Testis (tissue), 3 donors: Measurements from ENCODE around the gene HSD17B13. TPM values are rescaled to one million over a fixed set of nuclear protein-coding genes. Genes with fewer than 3 reads are reported as not detected.

Experiments used
- DNase-seq: peaks from one replicate; pipeline ENCODE4 v3.0.0-alpha.2; 2019
- H3K27ac ChIP-seq, 2 donors: fragments of 200-600 bp; sonication (generic); one replicate each; pipeline ENCODE4 v1.5.1; 2019
- H3K27me3 ChIP-seq: fragments of 200-600 bp; sonication (generic); one replicate; pipeline ENCODE4 v1.5.1; 2019
- H3K36me3 ChIP-seq: fragments of 200-600 bp; sonication (generic); one replicate; pipeline ENCODE4 v1.5.1; 2017; ENCODE audit warnings: low read depth; ENCODE audit errors: missing control alignments
- H3K4me1 ChIP-seq: fragments of 200-600 bp; sonication (generic); one replicate; pipeline ENCODE4 v1.5.1; 2019
- H3K4me3 ChIP-seq, 2 donors: fragments of 200-600 bp; sonication (generic); one replicate each; pipeline ENCODE4 v1.5.1; 2017 to 2019
- H3K9me3 ChIP-seq: fragments of 200-600 bp; sonication (generic); one replicate; pipeline ENCODE4 v1.5.1; 2017
- CTCF ChIP-seq, 3 experiments: fragments of 450-650 bp in 2 of 3; fragments of 200-600 bp in 1 of 3; sonication (generic) in 1 of 3; IDR thresholded peaks; one replicate each; pipeline ENCODE4 v1.5.1; 2016 to 2019; ENCODE audit warnings: antibody characterized with exemption in 3 of 3, mild to moderate bottlenecking in 2 of 3, moderate library complexity in 1 of 3
- POLR2A ChIP-seq: fragments of 450-650 bp; IDR thresholded peaks from one replicate; pipeline ENCODE4 v1.6.1; 2017; ENCODE audit warnings: antibody characterized with exemption, mild to moderate bottlenecking, moderate library complexity
- WGBS, 2 donors: methylation state at CpG; one replicate each; pipeline ENCODE4 v1.1.5; 2018; 5-methylcytosine and 5-hydroxymethylcytosine counted together
- intact Hi-C: fragments of 100-400 bp; cut with DNase I; formaldehyde crosslinking; loops from one replicate; pipeline ENCODE4 v1.15.1; 2023; ENCODE audit warnings: low total_unique reads
- polyA plus RNA-seq: library from polyadenylated mRNA; stranded (reverse); fragments of 350-450 nt; fragmentation: Illumina TruSeq; extraction: RNeasy Lipid Tissue Mini Kit (QIAGEN cat#74804); gene quantifications from one replicate; pipeline ENCODE4 v1.2.3, GENCODE V29; 2014; ENCODE audit warnings: low read depth, low replicate concordance; ENCODE audit not compliant: insufficient read depth
- total RNA-seq, 2 donors: library from RNA; depleted of rRNA; stranded (reverse); fragments of >200 nt; gene quantifications; one replicate each; pipeline ENCODE4 v1.2.3, GENCODE V29; 2016

Gene HSD17B13
- total and polyA plus RNA-seq, 3 donors from 2014 or later: 0.40 to 0.94 (median 0.81) TPM

- no peaks in the 10 kb centered on the region for H3K4me1 ChIP-seq
- DNase-seq: no peak
- intact Hi-C loops: no loop called here
- TF ChIP-seq POLR2A (no peak), CTCF (IDR thresholded peaks at IDR 0.05) (no peak)
- H3K27ac ChIP-seq: no peak overlapping the region
- H3K4me3 ChIP-seq: no peak overlapping the region
- H3K27me3 ChIP-seq: no peaks in the 10 kb centered on the region
- H3K36me3 ChIP-seq: no peaks in the 10 kb centered on the region
- WGBS, 2 donors: 100% methylated on average over 1 of the region's 1 CpG
- H3K9me3 ChIP-seq: no peaks in the 10 kb centered on the region
Measured at GRCh38 chr4:87262886-87263285, 59.8 kb downstream of the HSD17B13 start.

GRCh38 chr4:87260477-87260876, 62.2 kb downstream of the HSD17B13 start:
- WGBS, 2 donors: 92 to 95% methylated on average over 2 of the region's 2 CpGs
- intact Hi-C loops: no loop called here
- H3K9me3 ChIP-seq: no peaks in the 10 kb centered on the region
- DNase-seq: no peak
- no peaks in the 10 kb centered on the region for H3K36me3 ChIP-seq
- H3K4me1 ChIP-seq: no peaks in the 10 kb centered on the region
- TF ChIP-seq CTCF (IDR thresholded peaks at IDR 0.05): no peak
- TF ChIP-seq POLR2A: no peak
- H3K27me3 ChIP-seq: no peaks in the 10 kb centered on the region
- no peak overlapping the region for H3K27ac ChIP-seq
- no peak overlapping the region for H3K4me3 ChIP-seq

GRCh38 chr4:87258677-87259076, 64.0 kb downstream of the HSD17B13 start:
- 80 to 95% methylated on average over 2 of the region's 2 CpGs for WGBS, 2 donors
- no peaks in the 10 kb centered on the region for H3K9me3 ChIP-seq
- H3K4me3 ChIP-seq: no peak overlapping the region
- TF ChIP-seq POLR2A (no peak), CTCF (IDR thresholded peaks at IDR 0.05) (no peak)
- intact Hi-C loops: no loop called here
- no peaks in the 10 kb centered on the region for H3K4me1 ChIP-seq
- no peak overlapping the region for H3K27ac ChIP-seq
- H3K27me3 ChIP-seq: no peaks in the 10 kb centered on the region
- H3K36me3 ChIP-seq: no peaks in the 10 kb centered on the region
- DNase-seq: no peak

GRCh38 chr4:87257523-87257922, 65.2 kb downstream of the HSD17B13 start:
- WGBS, 2 donors: 20 to 27% methylated on average over 3 of the region's 3 CpGs
- peak; percentile 45 for DNase-seq
- TF ChIP-seq CTCF (IDR thresholded peaks at IDR 0.05) (no peak), POLR2A (no peak)
- intact Hi-C loops: no loop called here
- H3K36me3 ChIP-seq: no peaks in the 10 kb centered on the region
- no peak overlapping the region for H3K27ac ChIP-seq
- H3K4me1 ChIP-seq: no peaks in the 10 kb centered on the region
- H3K27me3 ChIP-seq: no peaks in the 10 kb centered on the region
- no peaks in the 10 kb centered on the region for H3K9me3 ChIP-seq
- H3K4me3 ChIP-seq: no peak overlapping the region

- Histone ChIP-seq H3K27me3 (no peaks in the 10 kb centered on the region), H3K9me3 (no peaks in the 10 kb centered on the region), H3K27ac (no peak overlapping the region), H3K36me3 (no peaks in the 10 kb centered on the region), H3K4me1 (no peaks in the 10 kb centered on the region), H3K4me3 (no peak overlapping the region)
- DNase-seq: no peak
- TF ChIP-seq POLR2A (no peak), CTCF (IDR thresholded peaks at IDR 0.05) (no peak)
- intact Hi-C loops: no loop called here
- WGBS, 2 donors: 81 to 84% methylated on average over 1 of the region's 1 CpG
Measured at GRCh38 chr4:87255755-87256154, 66.9 kb downstream of the HSD17B13 start.
